GM18511 (cell line): Measurements from ENCODE around the gene GOLGA8G.
"Not testable (repeated sequence)": the region's sequence is repeated elsewhere in the genome, so short reads cannot be mapped to it uniquely, and the experiment has no call there.

Source experiments
- ATAC-seq: cut with Tn5 transposase; IDR thresholded peaks from one replicate; pipeline ENCODE4 v1.9.1; 2021; ENCODE audit warnings: mild to moderate bottlenecking, moderate library complexity; ENCODE audit not compliant: unreplicated experiment

Gene GOLGA8G

GRCh38 chr15:28532954-28533353 lies at the start of gene GOLGA8G:
TSS of gene GOLGA8G (minus strand) at chr15:28532971. CDS start at chr15:28532909, 62 bp downstream.
- ATAC-seq = not testable (repeated sequence)

DNA sequence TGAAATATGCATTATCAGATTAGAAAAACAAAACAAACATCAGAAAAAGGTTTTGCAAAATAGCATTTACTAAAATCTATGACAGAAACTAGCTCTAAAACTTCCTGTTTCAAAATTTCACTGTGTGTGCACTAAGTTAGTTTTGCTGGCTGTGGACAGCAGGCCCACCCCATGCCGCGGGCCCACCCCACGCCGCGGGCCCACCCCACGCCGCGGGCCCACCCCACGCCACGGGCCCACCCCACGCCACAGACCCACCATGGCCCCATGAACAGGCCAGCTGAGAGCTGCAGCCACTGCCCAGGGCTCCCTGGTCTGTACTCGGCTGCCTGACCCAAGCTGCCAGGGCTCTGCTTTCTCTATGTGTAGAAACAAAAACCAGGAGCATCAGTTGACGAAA lies 40.6 kb upstream of the GOLGA8G start:
- not testable (repeated sequence) for ATAC-seq

GRCh38 chr15:28553268-28553667 lies 20.5 kb upstream of the GOLGA8G start, which contains the start of gene GOLGA6L25:
TSS of gene GOLGA6L25 (plus strand) at chr15:28553568. CDS start at chr15:28553629, 61 bp downstream.
- not testable (repeated sequence) for ATAC-seq

GRCh38 chr15:28515208-28515607 lies 17.6 kb downstream of the GOLGA8G start:
- not testable (repeated sequence) for ATAC-seq

DNA sequence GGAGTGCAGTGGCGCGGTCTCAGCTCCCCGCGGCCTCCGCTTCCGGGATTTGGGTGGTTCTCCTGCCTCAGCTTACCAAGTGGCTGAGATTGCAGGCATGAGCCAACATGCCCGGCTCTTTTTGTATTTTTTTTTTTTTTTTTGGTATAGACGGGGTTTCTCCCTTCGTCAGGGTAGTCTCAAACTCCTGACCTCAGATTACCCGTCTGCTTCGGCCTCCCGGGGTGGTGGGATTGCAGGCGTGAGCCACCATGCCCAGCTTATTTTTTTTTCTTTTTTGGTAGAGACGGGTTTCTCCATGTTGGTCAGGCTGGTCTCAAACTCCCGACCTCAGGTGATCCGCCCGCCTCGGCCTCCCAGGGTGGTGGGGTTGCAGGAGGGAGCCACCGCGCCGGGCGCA lies 18.6 kb downstream of the GOLGA8G start:
- ATAC-seq = not testable (repeated sequence)

- not testable (repeated sequence) for ATAC-seq
Measured at GRCh38 chr15:28508217-28508889, 24.4 kb downstream of the GOLGA8G start.

DNA sequence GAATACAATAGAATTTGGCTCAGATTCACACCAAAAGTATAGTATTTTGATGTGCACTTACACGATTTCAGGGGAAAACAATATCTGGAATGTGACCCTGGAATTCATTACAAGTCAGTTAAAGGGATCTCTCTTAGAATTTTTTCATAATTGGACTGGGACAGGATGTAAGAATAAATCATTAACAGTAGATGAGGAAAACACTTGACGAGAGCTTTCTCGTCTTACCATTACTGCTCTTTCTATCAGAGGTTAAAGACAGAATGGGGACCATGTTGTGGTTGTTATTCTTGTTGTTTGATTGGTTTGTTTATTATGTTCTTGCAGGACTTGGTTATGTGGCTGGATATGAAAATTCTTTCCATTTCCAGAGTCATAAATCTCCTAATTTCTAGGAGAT lies 51.4 kb downstream of the GOLGA8G start:
- ATAC-seq = peak; percentile 48
